HG03045 (cell line): ENCODE results near the gene CGB5.
"Not testable (repeated sequence)": the region's sequence is repeated elsewhere in the genome, so short reads cannot be mapped to it uniquely, and the experiment has no call there.

ENCODE experiments used
- ATAC-seq: cut with Tn5 transposase; IDR thresholded peaks from one replicate; pipeline ENCODE4 v1.9.1; 2021; ENCODE audit warnings: mild to moderate bottlenecking, moderate library complexity; ENCODE audit not compliant: unreplicated experiment

The CGB5 gene

GRCh38 chr19:49020931-49021895 lies 22.4 kb upstream of the CGB5 start:
- ATAC-seq, result no peak

GRCh38 chr19:49022116-49022515 lies 21.5 kb upstream of the CGB5 start:
- no peak for ATAC-seq

- not testable (repeated sequence) for ATAC-seq
These were observed 19.4 kb upstream of the CGB5 start, which contains the start of gene CGB3 for GRCh38 chr19:49024233-49024632. TSS of gene CGB3 (minus strand) at chr19:49024333. CDS start at chr19:49023971, 362 bp downstream.

GRCh38 chr19:49025088-49025487 lies 18.6 kb upstream of the CGB5 start:
- ATAC-seq, result not testable (repeated sequence)

GRCh38 chr19:49025599-49025998 lies 18.0 kb upstream of the CGB5 start:
- ATAC-seq, result not testable (repeated sequence)

- ATAC-seq, result not testable (repeated sequence)
These were observed 15.0 kb upstream of the CGB5 start for GRCh38 chr19:49028686-49029085.

GRCh38 chr19:49029749-49030148 lies 13.9 kb upstream of the CGB5 start:
- not testable (repeated sequence) for ATAC-seq

- ATAC-seq, result not testable (repeated sequence)
These were observed 13.3 kb upstream of the CGB5 start for GRCh38 chr19:49030323-49030722.

GRCh38 chr19:49031642-49032301 lies 11.9 kb upstream of the CGB5 start, which contains the start of gene CGB2:
TSS of gene CGB2 (plus strand) at chr19:49031890. CDS start at chr19:49032096, 206 bp downstream.
- not testable (repeated sequence) for ATAC-seq

GRCh38 chr19:49036815-49037214 lies 6.8 kb upstream of the CGB5 start, which contains the start of gene CGB1:
TSS of gene CGB1 (minus strand) at chr19:49036895. CDS start at chr19:49036711, 184 bp downstream.
- not testable (repeated sequence) for ATAC-seq

GRCh38 chr19:49038111-49038510 lies 5.5 kb upstream of the CGB5 start:
- ATAC-seq, result not testable (repeated sequence)

GRCh38 chr19:49038557-49039276 lies 4.9 kb upstream of the CGB5 start:
- ATAC-seq, result not testable (repeated sequence)

GRCh38 chr19:49039736-49040135 lies 3.9 kb upstream of the CGB5 start:
- ATAC-seq, result not testable (repeated sequence)

GRCh38 chr19:49042177-49042576 lies 1.5 kb upstream of the CGB5 start:
- ATAC-seq, result no peak

- ATAC-seq, result not testable (repeated sequence)
These were observed 982 bp upstream of the CGB5 start for GRCh38 chr19:49042666-49043065.

GRCh38 chr19:49049011-49049410 lies 5.4 kb downstream of the CGB5 start, which contains the start of gene CGB8:
TSS of gene CGB8 (minus strand) at chr19:49049111. CDS start at chr19:49048739, 372 bp downstream.
- not testable (repeated sequence) for ATAC-seq

GRCh38 chr19:49049834-49050233 lies 6.2 kb downstream of the CGB5 start:
- ATAC-seq, result not testable (repeated sequence)

- not testable (repeated sequence) for ATAC-seq
These were observed 6.9 kb downstream of the CGB5 start for GRCh38 chr19:49050376-49051033.

- ATAC-seq, result no peak
These were observed 12.7 kb downstream of the CGB5 start for GRCh38 chr19:49056101-49056901.
